GM18520 (cell line): Measurements from ENCODE around the gene ITGA1.
A peak's percentile ranks its signal among the peaks of the same experiment; 100 is the strongest.

Experiments used
- ATAC-seq: cut with Tn5 transposase; IDR thresholded peaks from one replicate; pipeline ENCODE4 v1.9.1; 2021; ENCODE audit not compliant: unreplicated experiment

The ITGA1 gene

GRCh38 chr5:52771343-52772039 lies 16.2 kb upstream of the ITGA1 start:
- peak; percentile 95 for ATAC-seq

- no peak for ATAC-seq
Measured at GRCh38 chr5:52772668-52773067, 15.0 kb upstream of the ITGA1 start.

- ATAC-seq, result no peak
Measured at GRCh38 chr5:52773342-52773741, 14.4 kb upstream of the ITGA1 start.

GRCh38 chr5:52774005-52774410 lies 13.7 kb upstream of the ITGA1 start:
- ATAC-seq, result no peak

- ATAC-seq, result no peak
Measured at GRCh38 chr5:52776116-52776515, 11.6 kb upstream of the ITGA1 start.

GRCh38 chr5:52777186-52777585 lies 10.5 kb upstream of the ITGA1 start:
- ATAC-seq, result no peak

- ATAC-seq, result no peak
Measured at GRCh38 chr5:52778781-52779180, 8.9 kb upstream of the ITGA1 start.

- no peak for ATAC-seq
Measured at GRCh38 chr5:52779213-52779612, 8.5 kb upstream of the ITGA1 start.

GRCh38 chr5:52783226-52783959 lies 4.3 kb upstream of the ITGA1 start:
- no peak for ATAC-seq

GRCh38 chr5:52784737-52785136 lies 3.0 kb upstream of the ITGA1 start:
- ATAC-seq, result no peak

GRCh38 chr5:52786391-52786790 lies 1.3 kb upstream of the ITGA1 start:
- no peak for ATAC-seq

GRCh38 chr5:52786949-52787599 lies 642 bp upstream of the ITGA1 start:
- no peak for ATAC-seq

GRCh38 chr5:52788505-52788821 lies 747 bp downstream of the ITGA1 start:
- ATAC-seq, result no peak

GRCh38 chr5:52789378-52789777 lies 1.7 kb downstream of the ITGA1 start:
- ATAC-seq, result no peak

- ATAC-seq, result no peak
Measured at GRCh38 chr5:52789851-52790250, 2.1 kb downstream of the ITGA1 start.

GRCh38 chr5:52791366-52791765 lies 3.6 kb downstream of the ITGA1 start:
- no peak for ATAC-seq

- ATAC-seq, result no peak
Measured at GRCh38 chr5:52794519-52794918, 6.8 kb downstream of the ITGA1 start.

- ATAC-seq, result no peak
Measured at GRCh38 chr5:52796031-52796430, 8.3 kb downstream of the ITGA1 start.

- no peak for ATAC-seq
Measured at GRCh38 chr5:52796516-52797103, 8.9 kb downstream of the ITGA1 start.

GRCh38 chr5:52798938-52799337 lies 11.2 kb downstream of the ITGA1 start:
- no peak for ATAC-seq

- ATAC-seq, result peak; percentile 14
Measured at GRCh38 chr5:52799358-52799982, 11.8 kb downstream of the ITGA1 start.
